H9 (cell line): ENCODE measurements around the gene SNAI3. TPM values are rescaled to one million over a fixed set of nuclear protein-coding genes. Genes with fewer than 3 reads are reported as not detected.

Experiments
- DNase-seq: peaks from one replicate; pipeline ENCODE4 v3.0.0-alpha.2; 2017
- H2AFZ ChIP-seq: one replicate; pipeline ENCODE4 v1.6.1; 2013; ENCODE audit warnings: mild to moderate bottlenecking, low read length, control low read depth, moderate library complexity
- H2AK5ac ChIP-seq: 2 replicates; pipeline ENCODE4 v1.6.1; 2013; ENCODE audit warnings: low read length, control low read depth, mixed read lengths; ENCODE audit not compliant: insufficient read length
- H2BK120ac ChIP-seq: one replicate; pipeline ENCODE4 v1.6.1; 2013; ENCODE audit warnings: low read depth, mild to moderate bottlenecking, low read length, control low read depth, inconsistent platforms; ENCODE audit not compliant: poor library complexity, severe bottlenecking
- H2BK12ac ChIP-seq: 2 replicates; pipeline ENCODE4 v1.6.1; 2013; ENCODE audit warnings: low read length, control low read depth, mixed read lengths, low read depth; ENCODE audit not compliant: insufficient read length
- H2BK15ac ChIP-seq: 2 replicates; pipeline ENCODE4 v1.6.1; 2013; ENCODE audit warnings: low read depth, low read length, control low read depth
- H2BK20ac ChIP-seq: one replicate; pipeline ENCODE4 v1.6.1; 2013; ENCODE audit warnings: low read depth, mild to moderate bottlenecking, low read length, control low read depth, inconsistent platforms; ENCODE audit not compliant: poor library complexity, severe bottlenecking
- H2BK5ac ChIP-seq: 2 replicates; pipeline ENCODE4 v1.6.1; 2013; ENCODE audit warnings: low read length, control low read depth, mixed read lengths; ENCODE audit not compliant: insufficient read length
- H3K14ac ChIP-seq: 2 replicates; pipeline ENCODE4 v1.6.1; 2013; ENCODE audit warnings: low read length, control low read depth; ENCODE audit not compliant: insufficient read depth
- H3K18ac ChIP-seq: 2 replicates; pipeline ENCODE4 v1.6.1; 2013; ENCODE audit warnings: low read depth, mild to moderate bottlenecking, mixed read lengths, low read length, control low read depth; ENCODE audit not compliant: insufficient read length
- H3K23ac ChIP-seq: 2 replicates; pipeline ENCODE4 v1.6.1; 2013; ENCODE audit warnings: low read length, control low read depth, mixed read lengths, low read depth; ENCODE audit not compliant: insufficient read length
- H3K23me2 ChIP-seq: 2 replicates; pipeline ENCODE4 v1.6.1; 2013; ENCODE audit warnings: low read depth, mild to moderate bottlenecking, mixed read lengths, low read length, control low read depth; ENCODE audit not compliant: insufficient read length, poor library complexity, severe bottlenecking
- H3K27ac ChIP-seq: 2 replicates; pipeline ENCODE4 v1.5.1; 2013; ENCODE audit warnings: low read length, control low read depth, mixed read lengths, low read depth; ENCODE audit not compliant: insufficient read length
- H3K27me3 ChIP-seq: 2 replicates; pipeline ENCODE4 v1.6.1; 2013; ENCODE audit warnings: low read length, control low read depth, inconsistent platforms; ENCODE audit not compliant: insufficient read depth
- H3K4ac ChIP-seq: 2 replicates; pipeline ENCODE4 v1.6.1; 2013; ENCODE audit warnings: low read depth, mild to moderate bottlenecking, control low read depth, inconsistent platforms, low read length, moderate library complexity
- H3K4me1 ChIP-seq: 2 replicates; pipeline ENCODE4 v1.6.1; 2013; ENCODE audit warnings: low read length, control low read depth, inconsistent platforms; ENCODE audit not compliant: insufficient read depth
- H3K4me2 ChIP-seq: 2 replicates; pipeline ENCODE4 v1.6.1; 2013; ENCODE audit warnings: low read length, control low read depth, mixed read lengths; ENCODE audit not compliant: insufficient read length, insufficient read depth
- H3K56ac ChIP-seq: 2 replicates; pipeline ENCODE4 v1.6.1; 2013; ENCODE audit warnings: low read depth, mild to moderate bottlenecking, mixed read lengths, low read length, control low read depth; ENCODE audit not compliant: insufficient read length
- H3K79me1 ChIP-seq: 2 replicates; pipeline ENCODE4 v1.6.1; 2013; ENCODE audit warnings: low read depth, mild to moderate bottlenecking, moderate library complexity, low read length, control low read depth, inconsistent platforms; ENCODE audit not compliant: insufficient read depth, poor library complexity, severe bottlenecking
- H3K79me2 ChIP-seq: 2 replicates; pipeline ENCODE4 v1.6.1; 2013; ENCODE audit warnings: low read length, control low read depth, inconsistent platforms; ENCODE audit not compliant: insufficient read depth
- H3K9ac ChIP-seq: 2 replicates; pipeline ENCODE4 v1.6.1; 2013; ENCODE audit warnings: low read length, control low read depth, mixed read lengths; ENCODE audit not compliant: insufficient read length; ENCODE audit errors: extremely low read depth
- H3K9me3 ChIP-seq: one replicate; pipeline ENCODE4 v1.6.1; 2013; ENCODE audit warnings: low read depth, low read length, inconsistent platforms; ENCODE audit not compliant: control insufficient read depth
- H3T11ph ChIP-seq: one replicate; pipeline ENCODE4 v1.6.1; 2013; ENCODE audit warnings: mild to moderate bottlenecking, low read length, control low read depth, inconsistent platforms
- H4K20me1 ChIP-seq: one replicate; pipeline ENCODE4 v1.6.1; 2013; ENCODE audit not compliant: control insufficient read depth, insufficient read length, insufficient read depth
- H4K5ac ChIP-seq: 2 replicates; pipeline ENCODE4 v1.6.1; 2013; ENCODE audit warnings: low read depth, mild to moderate bottlenecking, mixed read lengths, low read length, control low read depth; ENCODE audit not compliant: insufficient read length
- H4K8ac ChIP-seq: replicated peaks from 2 replicates; pipeline ENCODE4 v1.6.1; 2013; ENCODE audit warnings: low read length, control low read depth, mixed read lengths, low read depth; ENCODE audit not compliant: insufficient read length
- H4K91ac ChIP-seq: 2 replicates; pipeline ENCODE4 v1.6.1; 2013; ENCODE audit warnings: low read depth, mild to moderate bottlenecking, moderate library complexity, mixed read lengths, low read length, control low read depth; ENCODE audit not compliant: insufficient read length
- H3K27ac Mint-ChIP-seq, 3 experiments: 2 replicates in 2 of 3; 3 replicates in 1 of 3; pipeline ENCODE4 v1.8.0; 2020 to 2021; ENCODE audit warnings: mixed read lengths in 3 of 3, mild to moderate bottlenecking in 1 of 3, moderate library complexity in 1 of 3
- H3K27me3 Mint-ChIP-seq: 2 replicates; pipeline ENCODE4 v1.8.0; 2021; ENCODE audit warnings: low read depth, mild to moderate bottlenecking, moderate library complexity, mixed read lengths
- H3K36me3 Mint-ChIP-seq, 3 experiments: 2 replicates in 2 of 3; 3 replicates in 1 of 3; pipeline ENCODE4 v1.8.0; 2020 to 2021; ENCODE audit warnings: low read depth in 3 of 3, mixed read lengths in 3 of 3; ENCODE audit not compliant: insufficient read depth in 1 of 3
- H3K4me1 Mint-ChIP-seq, 2 experiments: 2 replicates each; pipeline ENCODE4 v1.8.0; 2020; ENCODE audit warnings: mixed read lengths in 2 of 2
- H3K4me3 Mint-ChIP-seq, 2 experiments: 2 replicates in 1 of 2; 3 replicates in 1 of 2; pipeline ENCODE4 v1.8.0; 2020 to 2021; ENCODE audit warnings: mild to moderate bottlenecking in 2 of 2, mixed read lengths in 2 of 2, moderate library complexity in 1 of 2
- H3K9me3 Mint-ChIP-seq, 2 experiments: 2 replicates in 1 of 2; 3 replicates in 1 of 2; pipeline ENCODE4 v1.8.0; 2020; ENCODE audit warnings: mild to moderate bottlenecking in 2 of 2, mixed read lengths in 2 of 2, moderate library complexity in 1 of 2
- WGBS: extraction: QIAGEN DNeasy Blood & Tissue Kit; methylation state at CpG from one replicate; pipeline ENCODE4 v1.1.7; 2013; ENCODE audit warnings: missing lambda C conversion rate, low lambda C conversion rate, mixed read lengths; ENCODE audit not compliant: insufficient read length; ENCODE audit errors: extremely low coverage; 5-methylcytosine and 5-hydroxymethylcytosine counted together
- microRNA-seq: library from miRNA; unstranded; fragments of <30 nt; microRNA quantifications from one replicate; pipeline ENCODE4, GENCODE V29; 2020; ENCODE audit warnings: borderline microRNAs expressed
- total RNA-seq: library from RNA; stranded (reverse); gene quantifications from 2 replicates; pipeline ENCODE4 v1.2.1, GENCODE V29; 2021
- TF ChIP-seq, protein P1 (sequence below): fragments of 200-600 bp; sonication (generic); conservative IDR thresholded peaks from 3 replicates; pipeline ENCODE4 v1.8.0; 2021; ENCODE audit warnings: antibody characterized with exemption, mild to moderate bottlenecking

The SNAI3 gene
- total RNA-seq, 1 experiment from 2014 or later, result 3.2 TPM

DNA sequence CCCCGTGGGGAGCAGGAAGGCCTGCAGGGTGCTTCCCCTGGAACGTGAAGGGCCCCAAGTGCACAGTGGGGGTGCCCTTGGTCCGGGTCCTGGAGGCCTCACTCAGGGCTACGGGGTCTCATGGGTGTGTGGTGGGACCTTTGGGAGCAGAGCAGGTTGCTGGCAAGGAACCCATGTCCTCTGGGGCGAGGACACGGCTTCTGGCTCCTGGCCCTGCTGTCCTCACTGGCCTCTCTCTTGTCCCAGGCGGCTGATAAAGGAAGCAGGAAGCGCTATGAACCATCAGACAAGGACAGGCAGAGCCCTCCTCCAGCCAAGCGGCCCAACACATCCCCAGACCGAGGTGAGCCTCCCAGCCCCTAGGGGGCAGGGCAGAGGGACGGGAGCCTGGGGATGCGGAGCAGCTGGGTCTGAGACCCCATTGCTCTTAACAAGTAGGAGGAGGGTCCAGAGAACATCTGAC, 57.8 kb downstream of the SNAI3 start:
- Histone ChIP-seq H2BK5ac (no peak overlapping the region), H2BK120ac (no peak overlapping the region), H3K18ac (no peak overlapping the region), H4K5ac (no peak overlapping the region), H2AFZ (no peak overlapping the region), H3K56ac (no peak overlapping the region), H2AK5ac (no peak overlapping the region), H3K9ac (no peak overlapping the region), H3K27me3 (no peaks in the 10 kb centered on the region), H3K4me2 (no peak overlapping the region), H3K14ac (no peak overlapping the region; the same call in 1 of the 2 replicates), H4K20me1 (no peaks in the 10 kb centered on the region), H3K27ac (no peak overlapping the region), H3T11ph (no peak overlapping the region), H4K91ac (no peak overlapping the region), H4K8ac (no peak overlapping the region), H3K4ac (no peak overlapping the region), H2BK20ac (no peak overlapping the region), H2BK15ac (no peak overlapping the region), H3K9me3 (no peaks in the 10 kb centered on the region), H3K4me1 (no peaks in the 10 kb centered on the region), H3K79me2 (no peaks in the 10 kb centered on the region), H2BK12ac (no peak overlapping the region), H3K23me2 (no peaks in the 10 kb centered on the region), H3K79me1 (no peaks in the 10 kb centered on the region), H3K23ac (no peak overlapping the region)
- Mint-ChIP-seq H3K4me3 (no peak overlapping the region), H3K27me3 (no peaks in the 10 kb centered on the region), H3K27ac (peak overlapping the region; percentile 62 to 85 (median 74); a peak in 3 of 7 replicates), H3K36me3 (peaks cover 16 to 66% (median 60%) of the 10 kb centered on the region in 3 experiments; a peak in 6 of 7 replicates), H3K4me1 (peaks cover 0 to 20% of the 10 kb centered on the region in 2 experiments; a peak in 3 of 4 replicates), H3K9me3 (no peaks in the 10 kb centered on the region; a peak in 1 of 5 replicates)
- peak; percentile 90 for DNase-seq
- TF ChIP-seq, protein P1, sequence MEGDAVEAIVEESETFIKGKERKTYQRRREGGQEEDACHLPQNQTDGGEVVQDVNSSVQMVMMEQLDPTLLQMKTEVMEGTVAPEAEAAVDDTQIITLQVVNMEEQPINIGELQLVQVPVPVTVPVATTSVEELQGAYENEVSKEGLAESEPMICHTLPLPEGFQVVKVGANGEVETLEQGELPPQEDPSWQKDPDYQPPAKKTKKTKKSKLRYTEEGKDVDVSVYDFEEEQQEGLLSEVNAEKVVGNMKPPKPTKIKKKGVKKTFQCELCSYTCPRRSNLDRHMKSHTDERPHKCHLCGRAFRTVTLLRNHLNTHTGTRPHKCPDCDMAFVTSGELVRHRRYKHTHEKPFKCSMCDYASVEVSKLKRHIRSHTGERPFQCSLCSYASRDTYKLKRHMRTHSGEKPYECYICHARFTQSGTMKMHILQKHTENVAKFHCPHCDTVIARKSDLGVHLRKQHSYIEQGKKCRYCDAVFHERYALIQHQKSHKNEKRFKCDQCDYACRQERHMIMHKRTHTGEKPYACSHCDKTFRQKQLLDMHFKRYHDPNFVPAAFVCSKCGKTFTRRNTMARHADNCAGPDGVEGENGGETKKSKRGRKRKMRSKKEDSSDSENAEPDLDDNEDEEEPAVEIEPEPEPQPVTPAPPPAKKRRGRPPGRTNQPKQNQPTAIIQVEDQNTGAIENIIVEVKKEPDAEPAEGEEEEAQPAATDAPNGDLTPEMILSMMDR, result peak; percentile 88
- no CpG with 5 or more reads among the region's 12 CpGs for WGBS

Small RNA genes within 50 kb of the gene (microRNA-seq; reads per million reads assigned to microRNA genes)
- gene MIR4722, result not detected

Other genes starting within 250 kb of the SNAI3 start
- gene ZFPM1, start 233.2 kb downstream of the SNAI3 start, total RNA-seq, result 3.6 and 4.7 TPM in 2 replicates
- 69.7 and 78.2 TPM in 2 replicates for gene ZC3H18, start 116.1 kb downstream of the SNAI3 start, total RNA-seq
- 0.29 and 0.31 TPM in 2 replicates for gene IL17C, start 47.9 kb downstream of the SNAI3 start, total RNA-seq
- gene CYBA, start 35.5 kb downstream of the SNAI3 start, total RNA-seq, result 153 and 160 TPM in 2 replicates
- 53.2 and 57.1 TPM in 2 replicates for gene MVD, start 23.4 kb downstream of the SNAI3 start, total RNA-seq
- 22.3 and 26.5 TPM in 2 replicates for gene RNF166, start 19.9 kb upstream of the SNAI3 start, total RNA-seq
- 31.5 and 32.8 TPM in 2 replicates for gene CTU2, start 20.0 kb upstream of the SNAI3 start, total RNA-seq
- gene PIEZO1, start 98.7 kb upstream of the SNAI3 start, total RNA-seq, result 67.8 and 71.1 TPM in 2 replicates
- 74.1 and 79.7 TPM in 2 replicates for gene CDT1, start 117.3 kb upstream of the SNAI3 start, total RNA-seq
- 246 and 254 TPM in 2 replicates for gene APRT, start 125.4 kb upstream of the SNAI3 start, total RNA-seq
- 20.0 and 20.3 TPM in 2 replicates for gene GALNS, start 170.4 kb upstream of the SNAI3 start, total RNA-seq
- 90.3 and 102 TPM in 2 replicates for gene TRAPPC2L, start 170.6 kb upstream of the SNAI3 start, total RNA-seq
- gene PABPN1L, start 180.2 kb upstream of the SNAI3 start, total RNA-seq, result not detected in 2 replicates